GM21447 (cell line): Measurements from ENCODE around the gene LRP1B.
"Not testable (repeated sequence)": the region's sequence is repeated elsewhere in the genome, so short reads cannot be mapped to it uniquely, and the experiment has no call there.

Experiments used
- ATAC-seq: cut with Tn5 transposase; IDR thresholded peaks from one replicate; pipeline ENCODE4 v1.9.1; 2021; ENCODE audit not compliant: unreplicated experiment

The LRP1B gene

DNA sequence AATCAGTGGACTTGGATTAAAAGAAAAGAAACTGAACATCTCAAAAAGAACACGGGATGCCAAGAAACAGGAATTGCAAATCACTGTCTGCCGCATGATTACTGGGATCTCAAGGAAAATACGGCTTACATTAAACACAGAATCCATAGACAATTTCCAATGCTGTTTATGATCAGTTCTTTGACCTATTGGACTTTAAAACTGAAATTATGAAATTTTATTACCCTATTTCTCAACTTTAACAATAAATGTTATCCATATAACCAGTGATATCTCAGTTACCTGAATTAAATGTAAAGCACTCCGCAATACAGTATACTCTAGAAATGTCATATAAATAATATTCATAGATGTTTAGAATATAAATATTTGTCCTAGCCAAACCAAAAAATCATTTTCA lies 1793.8 kb downstream of the LRP1B start:
- ATAC-seq: no peak

GRCh38 chr2:140316345-140316744 lies 1814.5 kb downstream of the LRP1B start:
- no peak for ATAC-seq

DNA sequence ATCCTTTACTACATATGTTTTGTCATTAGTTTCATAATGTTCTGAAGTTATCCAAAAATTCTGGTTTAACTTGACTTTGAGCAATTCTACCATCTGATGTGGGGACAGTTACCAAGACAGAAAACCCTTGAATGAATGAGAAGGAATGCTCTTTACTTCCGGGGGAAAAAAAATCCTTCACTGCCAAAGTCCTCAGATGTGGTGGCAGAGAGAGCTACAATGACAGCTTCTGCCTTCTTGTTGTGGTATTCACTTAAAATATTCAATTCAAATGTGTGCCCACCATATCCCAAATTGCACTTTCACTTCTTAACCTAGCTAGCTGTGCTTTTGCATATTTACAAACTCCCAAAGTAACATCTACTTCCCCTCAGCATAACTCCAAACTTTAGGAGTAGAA lies 1818.9 kb downstream of the LRP1B start:
- ATAC-seq: no peak

DNA sequence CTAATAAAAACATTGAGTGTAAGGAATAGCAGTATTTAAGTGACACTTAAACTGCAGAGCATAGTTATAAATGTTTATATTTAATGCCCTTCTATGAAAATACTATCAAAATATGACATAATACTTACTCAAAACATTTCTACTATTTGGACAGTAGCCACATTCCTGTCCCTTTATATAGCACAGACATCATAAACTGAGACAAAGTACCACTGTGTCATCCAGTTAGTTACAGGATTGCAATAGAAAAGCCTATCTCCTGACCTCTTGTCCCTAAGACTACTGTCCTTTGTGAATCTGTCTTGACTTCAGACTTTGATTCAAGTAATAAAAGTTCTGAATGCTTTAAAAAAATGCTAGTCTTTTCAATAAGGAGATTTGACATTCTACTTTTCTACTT lies 1822.1 kb downstream of the LRP1B start:
- no peak for ATAC-seq

- ATAC-seq: no peak
Observed at GRCh38 chr2:140307532-140307931, 1823.3 kb downstream of the LRP1B start.

DNA sequence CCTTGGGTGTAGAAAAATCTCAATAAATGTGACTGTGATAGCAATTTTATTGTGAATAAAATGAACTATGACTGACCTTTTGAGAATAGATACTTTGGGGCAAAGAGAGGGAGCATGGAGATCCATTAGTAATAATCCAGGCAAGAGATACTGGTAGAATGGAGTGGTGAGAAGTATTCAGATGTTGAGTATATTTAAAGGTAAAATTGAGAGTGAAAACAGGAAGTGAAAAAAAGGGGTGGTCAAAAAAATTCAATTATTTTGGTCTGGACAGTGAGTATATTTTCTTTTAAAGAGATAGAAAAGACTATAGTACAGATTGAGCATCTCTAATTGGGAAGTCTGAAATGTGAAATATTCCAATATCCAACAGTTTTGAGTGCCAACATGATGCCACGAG lies 1835.0 kb downstream of the LRP1B start:
- no peak for ATAC-seq

GRCh38 chr2:140288726-140289125 lies 1842.1 kb downstream of the LRP1B start:
- no peak for ATAC-seq

- ATAC-seq: no peak
Observed at GRCh38 chr2:140288213-140288612, 1842.6 kb downstream of the LRP1B start.

DNA sequence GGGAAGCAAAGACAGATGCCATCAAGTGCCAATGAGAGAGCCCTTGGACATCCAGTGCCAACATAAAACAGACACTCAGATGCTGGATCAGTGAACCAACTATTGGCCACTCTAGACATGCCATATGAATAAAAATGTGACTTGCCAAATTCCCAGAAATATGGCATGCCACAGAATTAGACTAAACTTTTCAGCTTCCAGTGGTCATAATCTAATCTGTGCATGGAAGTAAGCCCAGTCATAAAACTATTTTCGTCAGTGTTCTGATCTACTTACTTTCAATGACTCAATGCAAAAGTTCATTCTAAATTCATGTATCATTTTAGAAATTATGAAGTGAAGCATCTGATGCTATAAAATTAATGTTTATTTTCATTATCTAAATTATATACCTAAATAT lies 1844.4 kb downstream of the LRP1B start:
- no peak for ATAC-seq

DNA sequence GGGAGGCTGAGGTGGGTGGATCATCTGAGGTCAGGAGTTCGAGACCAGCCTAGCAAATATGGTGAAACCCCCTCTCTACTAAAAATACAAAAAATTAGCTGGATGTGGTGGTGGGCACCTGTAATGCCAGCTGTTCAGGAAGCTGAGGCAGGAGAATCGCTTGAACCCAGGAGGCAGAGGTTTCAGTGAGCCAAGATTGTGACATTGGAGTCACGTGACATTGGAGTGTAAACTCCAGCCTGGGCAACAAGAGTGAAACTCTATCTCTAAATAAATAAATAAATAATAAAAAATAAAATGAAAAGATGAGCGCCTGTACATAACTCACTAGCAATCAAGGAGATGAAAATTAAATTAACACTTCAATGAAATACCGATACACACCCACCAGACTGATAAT lies 1853.5 kb downstream of the LRP1B start:
- ATAC-seq: not testable (repeated sequence)

DNA sequence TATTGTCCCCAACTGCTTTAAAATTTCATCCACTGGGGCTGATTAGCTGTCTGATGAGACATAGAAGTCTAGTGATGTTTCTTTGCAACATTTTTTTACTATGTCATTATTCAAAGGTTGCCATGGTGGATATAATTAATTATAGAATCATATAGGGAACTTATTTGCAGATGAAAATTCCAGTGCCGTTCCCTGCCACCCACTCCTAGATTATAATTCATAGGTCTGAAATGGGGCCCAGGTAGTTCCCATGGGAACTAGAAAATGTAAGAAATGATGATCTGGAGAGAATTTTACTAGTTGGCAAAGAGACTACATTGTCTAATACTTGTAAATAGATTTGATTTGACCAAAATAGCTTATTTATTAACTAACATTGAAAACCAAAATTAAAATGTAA lies 1854.2 kb downstream of the LRP1B start:
- no peak for ATAC-seq

DNA sequence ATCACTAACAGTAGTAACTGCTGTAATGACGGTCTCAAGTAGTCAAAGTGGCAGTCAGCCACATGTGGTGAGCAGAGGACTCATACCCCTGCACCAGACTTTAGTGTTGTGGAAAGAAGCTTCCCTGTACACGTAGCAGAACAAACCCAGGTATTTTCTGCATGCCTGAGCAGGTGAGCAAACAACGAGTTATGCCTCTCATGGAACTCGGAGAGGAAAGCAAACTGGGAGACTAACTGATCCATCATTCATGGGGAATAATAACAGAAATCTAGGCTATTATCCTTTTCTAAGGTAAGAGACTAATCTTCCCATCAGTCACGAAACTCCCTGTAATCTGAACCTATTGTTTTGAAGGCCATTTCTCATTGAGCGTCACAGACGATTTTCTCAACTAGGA lies 1855.4 kb downstream of the LRP1B start:
- ATAC-seq: no peak

GRCh38 chr2:140274891-140275290 lies 1855.9 kb downstream of the LRP1B start:
- no peak for ATAC-seq

GRCh38 chr2:140273958-140274357 lies 1856.9 kb downstream of the LRP1B start:
- no peak for ATAC-seq

DNA sequence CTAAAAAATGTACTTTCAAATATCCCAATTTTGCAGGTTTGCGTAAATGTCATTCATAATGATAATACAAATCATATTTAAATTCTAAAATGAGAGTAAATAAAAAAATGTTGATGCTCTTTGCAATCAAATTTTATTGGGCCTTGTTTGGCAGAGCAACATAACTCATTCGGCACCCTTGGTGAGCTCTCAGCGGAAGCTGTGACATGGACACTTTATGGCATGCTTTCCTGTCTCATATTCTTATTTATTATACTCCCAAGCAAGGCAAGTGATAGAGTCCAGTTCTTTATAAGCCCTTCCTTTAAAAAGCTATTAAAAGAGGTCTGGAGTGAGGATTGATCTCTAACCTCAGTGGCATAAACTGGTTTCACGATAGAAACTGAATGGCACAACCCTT lies 1857.4 kb downstream of the LRP1B start:
- no peak for ATAC-seq

- ATAC-seq: no peak
Observed at GRCh38 chr2:140270224-140270623, 1860.6 kb downstream of the LRP1B start.

- ATAC-seq: no peak
Observed at GRCh38 chr2:140269000-140269399, 1861.8 kb downstream of the LRP1B start.

DNA sequence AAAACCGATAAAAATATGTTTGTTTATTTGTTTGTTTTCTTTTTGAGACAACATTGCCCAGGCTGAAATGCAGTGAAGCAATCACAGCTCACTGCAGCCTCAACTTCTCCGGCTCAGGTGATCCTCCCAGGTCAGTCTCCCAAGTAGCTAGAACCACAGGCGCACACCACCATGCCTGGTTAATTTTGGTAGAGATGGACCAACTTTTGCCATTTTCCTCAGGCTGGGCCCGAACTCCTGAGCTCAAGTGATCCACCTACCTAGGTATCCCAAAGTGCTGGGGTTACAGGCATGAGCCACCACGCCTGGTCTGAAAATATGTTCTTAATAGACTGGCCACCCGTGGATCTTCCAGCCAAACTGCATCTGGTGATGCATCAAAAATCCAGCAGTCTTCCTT lies 1867.9 kb downstream of the LRP1B start:
- no peak for ATAC-seq

GRCh38 chr2:140257692-140258300 lies 1873.0 kb downstream of the LRP1B start:
- ATAC-seq: no peak

DNA sequence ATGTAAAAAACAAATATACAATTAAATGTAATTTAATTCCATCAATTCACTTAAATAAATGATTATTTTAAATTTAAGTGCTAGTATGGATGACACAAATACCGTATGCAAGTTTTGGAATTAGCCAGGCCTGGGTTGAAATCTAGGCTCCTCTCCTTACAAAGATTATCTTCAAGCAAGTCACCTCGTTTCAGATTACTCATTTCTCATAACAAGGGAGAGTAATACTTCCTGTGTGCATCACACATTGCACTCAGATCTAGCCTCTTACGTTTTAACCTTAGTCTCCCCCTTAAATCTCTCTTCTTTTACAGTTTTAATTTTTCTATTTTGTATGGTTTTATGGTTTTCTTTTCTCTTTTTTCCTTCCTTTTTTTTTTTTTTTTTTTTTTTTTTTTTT lies 1874.7 kb downstream of the LRP1B start:
- ATAC-seq: no peak

GRCh38 chr2:140249821-140250220 lies 1881.0 kb downstream of the LRP1B start:
- no peak for ATAC-seq

DNA sequence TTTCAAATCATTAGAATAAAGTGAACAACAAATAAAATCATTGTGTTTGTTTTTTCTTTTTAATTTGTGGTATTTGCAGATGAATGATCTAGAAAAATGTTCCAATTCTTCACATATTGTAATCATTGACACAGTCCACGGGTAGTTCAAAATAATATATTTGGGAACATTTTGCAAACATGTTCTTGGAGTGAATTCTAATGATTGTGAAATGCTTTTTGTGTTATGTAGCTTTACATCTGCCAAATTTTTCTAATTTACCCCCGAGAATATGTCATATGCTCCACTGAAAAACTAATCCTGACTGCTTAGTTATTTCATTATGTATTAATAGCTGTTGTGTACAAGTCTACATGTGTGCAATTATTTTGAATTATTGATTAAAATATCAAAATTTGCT lies 1882.2 kb downstream of the LRP1B start:
- ATAC-seq: no peak

- no peak for ATAC-seq
Observed at GRCh38 chr2:140247451-140248195, 1883.2 kb downstream of the LRP1B start.
